Epidermal melanocyte (primary cell): ENCODE measurements around the gene MTHFSD.

Experiments
- DNase-seq: peaks from one replicate; pipeline ENCODE4 v3.0.0; 2011; ENCODE audit warnings: low spot score; ENCODE audit not compliant: insufficient read length

Gene MTHFSD

GRCh38 chr16:86514481-86515376, 40.3 kb downstream of the MTHFSD start:
- no peak for DNase-seq

DNA sequence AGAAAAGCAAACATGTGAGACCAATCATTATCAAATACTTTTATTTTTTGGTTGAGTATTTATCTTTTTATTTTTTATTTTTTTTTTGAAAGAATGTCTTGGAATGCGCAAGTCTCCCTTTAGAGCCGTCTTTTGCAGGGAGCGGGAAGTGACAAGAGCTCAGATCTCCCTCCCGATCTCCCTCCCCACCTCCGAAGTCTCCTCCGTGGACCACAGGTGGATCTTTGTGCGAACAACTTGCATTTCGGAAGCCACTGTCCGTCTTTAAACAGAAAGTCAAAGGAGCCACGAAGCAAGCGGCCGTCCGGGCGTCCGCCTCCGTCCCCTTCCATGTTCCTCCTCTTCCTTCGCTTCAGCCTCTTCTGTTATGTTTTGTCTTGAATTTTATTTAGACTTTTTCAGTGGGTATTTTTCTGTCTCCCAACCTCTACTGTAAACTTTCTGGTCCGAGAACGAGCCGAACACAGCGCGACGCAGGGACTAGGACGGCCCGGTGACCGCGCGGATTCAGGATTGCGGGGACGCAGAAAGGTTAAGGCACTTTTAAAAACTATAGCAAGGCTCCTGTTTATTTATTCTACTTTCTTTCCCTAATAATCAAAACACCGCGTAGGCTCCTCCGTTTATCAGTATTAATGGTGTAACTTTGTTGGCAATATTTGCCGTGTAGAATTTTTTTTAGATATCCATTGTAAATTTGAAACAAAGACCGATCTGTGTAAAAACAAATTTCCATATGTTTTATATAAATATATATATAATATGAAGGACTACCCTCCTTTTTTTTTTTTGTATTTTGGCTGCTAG, 41.4 kb downstream of the MTHFSD start:
- no peak for DNase-seq

- no peak for DNase-seq
Observed at GRCh38 chr16:86512860-86513470, 42.1 kb downstream of the MTHFSD start.

- DNase-seq = no peak
Observed at GRCh38 chr16:86512301-86512859, 42.7 kb downstream of the MTHFSD start.

DNA sequence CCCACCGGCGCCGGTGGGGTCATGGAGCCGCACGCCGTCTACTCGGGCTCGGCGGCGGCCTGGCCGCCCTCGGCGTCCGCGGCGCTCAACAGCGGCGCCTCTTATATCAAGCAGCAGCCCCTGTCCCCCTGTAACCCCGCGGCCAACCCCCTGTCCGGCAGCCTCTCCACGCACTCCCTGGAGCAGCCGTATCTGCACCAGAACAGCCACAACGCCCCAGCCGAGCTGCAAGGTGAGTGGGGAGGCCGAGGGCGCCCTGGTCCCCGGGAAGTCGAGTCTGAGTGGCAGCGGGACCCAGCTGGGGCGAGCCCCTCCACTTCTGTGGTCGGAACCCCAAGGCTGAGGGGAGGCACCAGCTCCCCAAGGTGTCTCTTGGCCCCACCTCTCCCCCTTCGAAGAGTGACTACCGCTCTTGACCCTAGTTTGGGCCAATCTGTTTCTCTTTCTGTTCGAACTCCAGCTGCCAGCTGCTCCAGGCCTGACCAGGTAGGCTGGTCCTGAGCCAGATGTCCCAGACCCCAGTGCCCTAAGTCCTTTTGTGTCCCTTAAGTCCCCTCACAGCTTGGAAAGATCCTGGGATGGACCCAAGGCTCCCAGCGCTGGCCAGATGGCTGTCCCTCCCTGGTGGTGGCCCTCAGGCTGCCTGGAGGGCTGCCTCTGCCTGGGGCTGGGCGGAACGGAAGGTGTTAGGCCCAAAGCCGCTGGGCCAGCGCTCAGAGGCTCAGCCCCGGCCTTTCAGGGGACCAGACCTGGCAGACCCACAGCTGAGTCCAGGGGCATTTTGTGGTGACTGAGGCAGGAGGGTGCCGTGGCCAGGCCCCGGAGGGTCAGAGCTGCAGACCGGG, 43.5 kb downstream of the MTHFSD start:
- no peak for DNase-seq

GRCh38 chr16:86510465-86511261, 44.4 kb downstream of the MTHFSD start, which contains the start of gene FOXF1:
FOXF1 (plus strand) TSS chr16:86510527; CDS start chr16:86510570, 43 bp downstream.
- no peak for DNase-seq

DNA sequence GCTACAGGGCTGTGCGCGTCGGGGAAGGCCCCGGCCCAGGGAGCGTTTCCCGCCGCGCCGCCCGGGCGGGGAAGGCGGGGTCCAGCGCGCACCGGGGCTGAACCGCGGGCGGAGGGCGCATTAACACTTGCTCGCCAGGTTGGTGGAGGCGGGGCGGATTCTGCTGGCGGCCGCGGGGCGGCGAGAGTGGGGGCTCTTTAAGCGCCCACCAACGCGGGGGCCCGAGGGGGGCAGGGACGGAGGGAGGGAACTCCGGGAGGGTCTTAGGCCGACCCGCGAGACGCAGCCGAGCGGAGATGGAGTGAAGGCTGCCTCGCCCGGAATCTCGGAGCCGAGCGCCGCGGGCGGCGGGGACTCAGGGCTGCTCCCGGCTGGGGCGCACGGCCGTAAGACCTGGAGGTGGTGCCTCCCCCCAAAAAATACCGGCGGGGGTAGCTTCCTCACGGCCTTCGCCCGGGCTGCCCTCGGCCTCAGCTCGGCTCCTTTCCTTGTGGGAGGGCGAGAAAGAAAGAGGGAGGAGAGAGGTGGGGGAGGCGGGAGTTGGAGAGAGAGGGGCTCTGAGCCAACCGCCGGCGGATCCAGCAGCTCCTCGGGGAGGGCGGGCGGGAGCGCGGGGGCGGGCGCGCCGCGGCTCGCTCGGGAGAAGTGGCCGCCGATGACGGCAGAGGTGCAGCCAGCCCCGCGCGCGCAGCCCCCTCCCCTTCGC, 45.1 kb downstream of the MTHFSD start:
- DNase-seq = no peak

GRCh38 chr16:86508947-86509758, 45.9 kb downstream of the MTHFSD start:
- peak; percentile 56 for DNase-seq

DNA sequence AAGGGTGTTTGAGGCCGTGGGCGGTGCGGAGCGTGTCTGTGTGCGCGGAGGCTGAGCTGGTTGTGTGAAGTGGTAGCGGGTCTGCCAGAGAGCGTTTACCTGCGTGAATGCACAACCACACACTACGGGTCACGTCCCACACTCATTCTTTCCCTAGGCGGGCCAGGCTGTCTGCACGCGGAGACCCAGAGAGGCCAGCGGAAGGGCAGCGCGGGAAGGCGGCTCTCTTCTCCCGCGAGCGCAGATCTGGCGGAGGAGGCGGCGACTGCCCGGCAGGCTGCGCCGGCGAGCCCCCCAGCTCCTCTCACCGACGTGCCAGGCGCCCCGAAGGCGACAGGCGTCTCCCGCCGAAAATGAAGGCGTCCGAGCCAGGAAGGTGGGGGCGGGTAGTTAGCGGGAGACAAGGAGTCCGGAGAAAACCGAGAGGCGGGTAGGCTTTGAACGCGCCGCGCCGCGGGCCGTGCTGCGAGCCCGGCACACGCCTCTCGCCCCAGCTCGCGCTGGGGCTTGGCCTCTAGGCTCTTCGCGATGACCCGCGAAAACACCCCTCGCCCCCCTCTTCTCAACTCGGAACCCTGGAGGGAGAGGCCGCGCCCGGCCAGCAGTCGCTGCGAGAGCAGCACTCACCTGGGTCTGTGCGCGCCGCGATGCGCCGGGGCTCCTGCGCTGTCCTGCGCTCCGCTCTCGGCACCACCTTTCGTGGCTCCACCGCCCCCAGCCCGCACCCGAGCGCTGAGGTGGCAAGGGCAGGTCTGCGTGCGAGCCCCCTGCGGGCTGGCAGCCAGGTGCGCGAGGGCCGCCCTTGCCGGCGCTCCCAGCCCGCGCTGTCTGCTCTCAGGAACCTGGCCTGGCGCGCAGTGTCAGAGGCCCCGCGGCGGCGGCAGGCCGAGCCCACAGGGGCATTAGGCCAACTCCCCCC, 46.7 kb downstream of the MTHFSD start:
- no peak for DNase-seq

- DNase-seq = no peak
Observed at GRCh38 chr16:86507173-86508027, 47.6 kb downstream of the MTHFSD start.

DNA sequence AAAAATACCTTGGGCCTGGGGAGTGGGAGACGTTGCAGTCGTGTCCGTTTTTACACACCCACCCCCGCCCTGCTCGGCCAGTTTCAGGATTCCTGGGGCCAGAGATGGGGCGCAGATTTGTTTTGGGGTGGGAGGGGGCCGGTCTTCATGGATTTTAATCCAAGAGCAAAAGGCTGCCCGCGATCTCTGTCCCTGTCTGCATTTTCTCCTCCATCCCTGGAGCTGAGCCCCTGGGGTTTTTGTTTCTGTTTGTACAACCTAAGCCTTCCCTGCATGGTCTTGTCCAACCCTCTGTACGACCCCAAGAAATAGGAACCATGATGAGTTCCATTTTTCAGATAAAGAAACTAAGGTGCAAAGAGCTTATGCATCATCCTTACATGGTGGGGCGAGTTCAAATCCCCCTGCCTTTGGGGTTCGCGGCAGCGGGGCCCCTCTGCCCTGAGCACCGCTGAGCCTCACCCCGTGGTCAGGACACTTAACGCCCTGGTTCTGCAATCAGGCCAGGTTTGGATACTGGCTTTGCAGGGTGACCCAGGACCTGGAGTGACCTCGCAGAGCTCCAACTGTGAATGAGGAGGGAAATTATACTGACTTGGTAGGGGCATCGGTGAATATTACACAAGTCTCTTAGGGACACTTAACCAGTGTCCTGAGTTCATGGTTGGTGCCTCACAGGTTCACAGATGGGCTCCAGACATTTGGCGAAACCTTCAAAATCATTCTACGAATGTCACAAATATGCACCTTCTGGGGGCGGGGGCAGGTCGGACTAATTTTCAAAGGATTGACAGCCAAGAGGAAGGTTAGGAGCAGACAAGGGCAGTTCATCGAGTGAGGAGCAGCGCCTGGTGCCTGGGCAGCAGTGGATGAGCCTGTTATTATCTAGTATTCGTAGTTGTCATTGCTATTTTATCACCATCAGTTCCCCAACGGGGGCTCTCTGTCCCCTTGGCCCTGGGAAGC, 48.9 kb downstream of the MTHFSD start:
- DNase-seq = no peak

DNA sequence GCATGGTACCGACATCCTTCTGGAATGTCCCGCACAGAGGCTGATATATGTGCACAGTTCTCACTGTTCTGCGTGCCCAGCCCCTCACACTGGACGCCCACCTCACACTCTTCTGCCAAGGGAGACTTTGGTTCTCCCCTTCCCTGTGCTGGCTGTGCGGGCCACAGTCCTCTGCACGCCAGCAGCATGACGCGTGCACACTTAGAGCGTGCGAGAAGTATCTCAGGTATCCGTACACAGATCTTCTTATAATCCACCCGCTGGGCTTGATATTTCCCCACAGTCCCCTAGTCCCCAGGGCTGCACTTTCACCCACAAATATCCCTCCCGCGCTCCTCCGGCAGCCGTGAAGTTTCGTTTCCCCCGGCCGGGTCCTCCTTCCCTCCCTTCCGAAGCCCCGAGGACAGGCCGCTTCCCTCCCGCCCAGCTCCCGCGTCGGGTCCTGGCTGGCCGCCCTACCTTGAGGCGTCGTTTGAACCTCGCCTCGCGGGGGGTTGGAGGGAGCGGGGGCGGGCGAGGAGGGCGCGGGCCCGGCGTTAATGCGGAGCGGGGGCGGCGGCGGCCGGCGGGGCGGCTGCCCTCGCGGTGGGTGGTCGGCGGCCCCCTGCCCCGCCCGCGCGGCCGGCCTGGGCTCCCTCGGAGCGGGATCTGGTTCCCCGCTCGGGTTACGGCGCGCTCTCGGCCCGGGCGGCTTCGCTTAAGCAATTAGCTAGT, 49.7 kb downstream of the MTHFSD start:
- DNase-seq = no peak

- DNase-seq = no peak
Observed at GRCh38 chr16:86504315-86505184, 50.5 kb downstream of the MTHFSD start.

DNA sequence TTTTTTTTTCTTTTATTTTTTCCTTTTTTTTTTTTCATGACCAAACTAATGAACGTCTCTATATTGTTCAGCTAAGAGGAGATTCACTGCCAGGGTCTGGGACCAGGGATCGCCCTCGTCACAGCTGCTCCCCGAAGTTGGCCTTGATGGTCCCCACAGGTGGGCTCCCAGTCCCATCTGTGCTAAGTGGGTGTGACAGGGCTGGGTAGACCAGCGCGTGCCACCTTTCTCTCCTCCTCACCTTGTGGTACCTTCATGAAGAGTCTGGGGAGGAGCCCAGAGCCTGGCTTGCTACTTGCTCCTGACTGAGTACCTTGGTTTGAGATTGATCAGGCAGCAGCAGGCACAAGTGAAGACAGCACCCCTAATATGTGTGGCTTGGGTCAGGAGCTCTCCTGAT, 51.2 kb downstream of the MTHFSD start:
- no peak for DNase-seq
